Measurements from ENCODE around the gene NCOR1.
A peak's percentile ranks its signal among the peaks of the same experiment; 100 is the strongest.
"Not testable (repeated sequence)": the region's sequence is repeated elsewhere in the genome, so short reads cannot be mapped to it uniquely, and the experiment has no call there.

NCOR1 gene

DNA sequence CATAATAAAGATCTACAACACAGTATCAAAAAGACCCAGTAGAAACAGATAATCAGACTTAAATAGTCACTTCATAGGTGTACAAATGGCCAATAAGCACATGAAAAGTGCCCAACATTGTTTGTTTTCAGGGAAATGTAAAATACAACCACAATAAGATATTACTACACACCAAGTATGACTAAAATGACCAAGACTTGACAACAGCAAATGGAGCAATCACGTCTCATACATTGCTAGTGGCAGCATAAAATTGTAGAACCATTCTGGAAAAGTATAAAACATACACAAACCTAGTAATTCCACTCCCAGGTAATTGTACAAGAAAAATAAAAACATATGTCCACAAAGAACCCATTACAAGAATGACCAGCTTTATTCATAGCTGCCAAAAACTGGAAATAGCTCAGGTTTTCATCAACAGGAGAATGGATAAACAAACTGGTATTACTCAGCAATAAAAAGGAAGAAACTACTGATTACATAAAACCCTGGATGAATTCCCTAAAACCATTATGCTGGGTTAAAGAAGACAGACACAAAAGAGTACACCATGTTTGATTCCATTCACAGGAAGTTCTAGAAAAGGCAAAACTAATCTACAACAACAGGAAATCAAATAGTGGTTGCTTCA, 130.2 kb downstream of the NCOR1 start:
- DNase-seq: peak in 2 of 3 donors; percentile 1 to 14

DNA sequence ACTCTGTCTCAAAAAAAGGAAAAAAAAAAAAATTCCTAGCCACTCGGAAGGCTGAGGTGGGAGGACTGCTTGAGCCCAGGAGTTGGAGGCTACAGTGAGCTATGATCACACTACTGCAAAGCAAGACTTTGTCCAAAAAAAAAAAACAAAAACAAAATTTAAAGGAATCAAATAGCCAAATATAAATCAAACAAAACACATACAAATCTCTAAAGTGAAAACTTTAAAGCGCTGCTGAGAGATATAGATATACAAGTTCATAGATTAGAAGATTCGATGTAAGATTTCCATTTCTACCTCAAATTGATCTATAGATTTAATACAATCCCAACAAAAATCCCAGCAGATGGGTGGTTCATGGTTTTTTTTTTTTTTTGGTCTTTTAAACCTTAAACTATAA, 132.1 kb downstream of the NCOR1 start:
- DNase-seq: no peak

DNA sequence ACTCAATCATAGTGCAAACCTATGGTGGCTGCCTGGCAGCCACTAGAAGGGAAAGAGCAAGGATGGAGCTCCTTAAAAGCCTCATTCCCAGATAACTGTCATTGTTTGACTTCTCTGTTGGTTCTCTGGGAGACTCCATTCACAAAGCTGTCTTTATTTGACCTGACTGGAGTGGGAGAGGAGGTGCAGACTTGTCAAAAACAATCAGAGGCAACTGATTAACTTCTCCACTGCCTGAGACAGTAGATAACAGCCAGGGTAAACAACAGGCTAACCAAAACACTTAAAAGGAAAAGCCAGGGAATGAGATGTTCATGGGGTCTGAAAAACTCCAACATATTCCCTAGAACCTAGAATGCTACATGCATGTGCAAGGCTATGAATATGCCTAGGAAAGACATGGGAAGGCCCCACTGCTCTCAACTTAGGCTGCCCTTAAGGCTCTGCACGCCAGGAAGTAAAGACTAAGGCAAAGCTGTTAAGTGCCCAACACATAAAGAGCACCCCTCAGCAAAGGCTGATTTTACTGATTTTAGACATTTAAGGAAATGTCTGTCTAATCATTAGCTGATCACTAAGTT, 133.7 kb downstream of the NCOR1 start:
- DNase-seq: no peak

DNA sequence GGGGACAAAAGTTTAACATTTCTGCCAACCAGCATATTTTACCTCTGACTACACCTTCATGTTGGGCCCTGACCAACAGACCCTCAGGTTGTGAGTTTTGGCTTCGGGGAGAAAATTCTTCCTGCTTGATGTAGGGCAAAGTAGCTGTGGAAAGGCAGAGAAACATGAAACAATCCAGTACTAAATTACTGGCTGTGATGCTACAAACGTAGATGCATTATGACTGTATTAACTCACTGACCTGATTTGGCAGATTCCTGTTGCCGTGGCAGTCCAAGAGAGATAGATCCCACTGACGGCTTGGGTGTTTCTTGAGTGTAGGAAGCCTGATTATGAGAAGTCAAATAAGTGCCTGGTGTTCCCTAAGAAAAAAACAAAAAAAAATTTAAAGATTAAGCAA, 135.0 kb downstream of the NCOR1 start:
- DNase-seq: no peak

DNA sequence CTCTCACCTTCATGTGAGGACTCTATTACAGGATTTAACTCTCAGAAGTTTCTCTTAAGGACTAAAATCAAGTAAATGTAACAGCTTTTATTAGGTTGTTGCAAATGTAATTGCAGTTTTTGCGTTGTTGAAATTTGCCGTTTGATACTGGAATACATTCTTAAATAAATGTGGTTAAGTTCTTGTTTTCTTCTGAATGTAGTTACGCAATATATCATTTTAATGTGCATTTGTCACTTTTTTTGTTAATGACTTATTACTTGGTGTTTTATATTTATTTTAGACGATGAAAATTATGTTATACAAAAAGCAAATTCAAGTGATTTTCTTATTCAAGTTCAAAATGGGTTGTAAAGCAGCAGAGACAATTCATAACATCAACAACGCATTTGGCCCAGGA, 139.4 kb downstream of the NCOR1 start:
- no peak for DNase-seq

DNA sequence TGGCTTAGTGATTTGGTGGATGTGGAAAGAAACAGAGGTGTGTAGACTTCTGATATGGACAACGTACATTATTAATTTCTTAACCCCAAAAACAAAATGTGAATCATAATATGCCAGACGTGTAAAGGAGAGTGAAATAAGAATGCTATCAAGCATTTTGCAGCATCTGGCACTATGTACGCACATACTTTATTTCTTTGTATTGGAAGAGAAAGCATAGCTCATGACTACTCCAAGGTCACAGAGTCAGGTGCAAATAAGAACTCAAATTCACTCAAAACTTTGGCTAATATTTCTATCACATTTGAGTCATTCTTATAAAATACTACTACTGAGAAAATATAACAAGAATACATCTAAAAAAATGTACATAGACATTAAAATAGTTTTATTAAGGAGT, 140.9 kb downstream of the NCOR1 start:
- DNase-seq: no peak

DNA sequence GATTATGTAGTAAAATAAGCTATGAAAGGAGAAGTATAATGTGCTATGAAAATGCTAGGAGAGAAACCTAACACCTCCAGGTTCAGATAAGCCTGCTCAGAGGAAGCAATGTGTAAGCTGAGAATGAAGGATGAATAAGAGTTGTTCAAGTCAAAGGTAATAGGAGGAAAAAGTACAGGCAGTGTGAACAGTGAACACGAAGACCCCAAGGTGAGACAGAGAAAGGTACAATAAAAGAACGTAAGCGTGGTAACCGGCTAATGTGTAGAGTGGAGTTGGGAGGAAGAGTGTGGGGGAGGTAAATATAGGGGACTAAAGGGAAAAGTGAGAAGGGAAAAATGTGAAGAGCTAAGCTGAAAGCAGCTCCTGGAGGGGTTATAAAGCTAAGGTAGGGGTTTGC, 141.5 kb downstream of the NCOR1 start:
- no peak for DNase-seq

DNA sequence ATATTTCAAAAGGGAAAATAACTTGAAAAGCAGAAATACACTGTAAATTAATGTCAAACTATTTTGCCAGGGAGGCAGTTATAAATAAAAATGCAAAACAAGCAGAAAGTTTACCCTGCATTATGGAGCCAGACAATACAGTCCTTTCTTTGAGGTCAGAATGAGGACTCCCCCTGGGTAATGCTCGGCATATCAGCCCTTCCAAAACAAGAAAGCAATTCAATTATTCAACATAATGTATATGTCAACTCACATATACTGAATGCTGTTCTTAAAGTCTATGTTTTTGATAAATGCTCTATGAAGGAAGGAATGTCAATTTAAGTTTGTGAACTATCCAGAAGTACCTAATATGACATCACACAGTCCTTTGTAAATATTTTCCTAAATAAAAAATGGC, 143.3 kb downstream of the NCOR1 start:
- DNase-seq: no peak

DNA sequence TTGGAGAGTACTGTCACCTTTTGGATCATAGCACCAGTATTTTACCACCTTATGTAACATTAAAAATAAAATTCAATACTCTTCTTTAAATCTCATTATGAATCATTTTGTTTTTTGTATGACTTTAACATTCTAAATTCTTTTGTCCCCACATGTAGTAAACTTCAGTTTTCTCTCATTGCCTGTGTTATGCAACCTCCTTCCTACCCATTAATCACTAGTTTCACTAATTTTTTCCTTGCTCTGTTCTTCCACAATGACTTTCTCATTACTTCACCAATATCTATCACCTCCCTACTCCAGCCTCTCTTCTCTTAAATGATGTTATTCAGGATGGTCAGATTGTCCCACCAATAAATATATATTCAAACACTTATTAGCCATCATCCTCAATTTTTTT, 147.0 kb downstream of the NCOR1 start:
- DNase-seq: no peak

DNA sequence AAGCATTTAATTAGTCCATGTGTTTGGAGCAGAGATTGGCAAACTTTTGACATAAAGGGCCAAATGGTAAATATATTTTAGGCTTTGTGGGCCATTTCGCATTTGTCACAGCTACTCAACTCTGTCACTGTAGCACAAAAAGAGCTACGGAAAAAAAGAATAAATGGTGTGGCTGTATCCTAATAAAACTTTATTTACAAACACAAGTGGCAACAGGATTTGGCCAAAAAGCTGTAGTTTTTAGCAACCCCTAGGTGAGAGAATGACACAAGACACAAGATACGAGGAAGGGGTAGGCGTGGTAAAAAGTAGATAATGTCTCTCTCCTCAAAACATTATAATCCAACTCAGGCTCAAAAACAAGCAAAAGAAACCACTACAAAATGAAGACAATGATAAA, 149.2 kb downstream of the NCOR1 start:
- DNase-seq: no peak

DNA sequence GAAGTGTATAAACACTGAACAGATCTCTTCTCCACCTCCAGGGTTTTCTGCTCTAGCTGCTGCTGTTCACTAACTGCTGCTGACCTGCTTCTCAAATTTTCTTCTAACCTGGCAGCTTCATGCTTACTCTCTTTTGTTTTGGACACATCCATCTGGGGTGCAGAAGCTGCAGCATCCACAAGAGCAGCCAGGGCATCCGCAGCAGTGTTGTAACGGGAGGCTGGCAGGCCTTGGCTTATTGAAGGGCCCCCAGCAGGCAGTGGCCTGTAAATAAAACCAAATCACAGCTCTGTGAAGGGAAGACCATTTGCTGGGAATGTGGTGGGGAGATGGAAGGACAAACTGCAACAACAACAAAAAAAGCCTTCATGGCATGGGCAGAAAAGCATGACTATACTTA, 153.7 kb downstream of the NCOR1 start:
- no peak for DNase-seq

DNA sequence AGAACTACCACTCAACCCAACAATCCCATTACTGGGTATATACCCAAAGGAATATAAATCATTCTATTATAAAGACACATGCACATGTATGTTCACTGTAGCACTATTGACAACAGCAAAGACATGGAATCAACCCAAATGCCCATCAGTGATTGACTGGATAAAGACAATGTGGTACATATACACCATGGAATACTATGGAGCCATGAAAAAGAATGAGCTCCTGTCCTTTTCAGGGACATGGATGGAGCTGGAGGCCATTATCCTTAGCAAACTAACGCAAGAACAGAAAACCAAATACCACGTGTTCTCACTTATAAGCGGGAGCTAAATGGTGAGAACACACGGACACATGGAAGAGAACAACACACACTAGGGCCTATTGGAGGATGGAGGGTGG, 160.2 kb downstream of the NCOR1 start:
- DNase-seq: not testable (repeated sequence)

DNA sequence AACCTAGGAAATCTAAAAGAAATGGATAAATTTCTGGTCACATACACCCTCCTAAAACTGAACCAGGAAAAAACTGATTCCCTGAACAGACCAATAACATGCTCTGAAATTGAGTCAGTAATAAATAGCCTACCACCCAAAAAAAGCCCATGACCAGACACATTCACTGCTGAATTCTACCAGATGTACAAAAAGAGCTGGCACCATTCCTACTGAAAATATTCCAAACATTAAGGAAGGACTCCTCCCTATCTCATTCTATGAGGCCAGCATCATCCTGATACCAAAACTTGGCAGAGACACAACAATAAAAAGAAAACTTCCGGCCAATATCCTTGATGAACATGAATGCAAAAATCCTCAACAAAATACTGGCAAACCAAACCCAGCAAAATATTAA, 162.8 kb downstream of the NCOR1 start:
- DNase-seq: no peak

DNA sequence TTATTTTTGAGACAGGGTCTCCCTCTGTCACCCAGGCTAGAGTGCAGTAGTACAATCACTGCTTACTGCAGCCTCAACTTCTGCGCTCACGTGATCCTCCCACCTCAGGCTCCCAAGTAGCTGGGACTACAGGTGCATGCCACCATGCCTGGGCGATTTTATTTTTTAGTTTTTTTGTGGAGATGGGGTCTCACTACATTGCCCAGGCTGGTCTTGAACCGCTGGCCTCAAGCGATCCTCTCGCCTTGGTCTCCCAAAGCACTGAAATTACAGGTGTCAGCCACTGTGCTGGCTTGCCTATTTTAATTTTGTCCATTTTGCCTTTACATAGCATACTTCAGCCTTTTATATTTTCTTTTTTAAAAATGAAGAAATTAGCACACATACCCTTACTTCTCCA, 164.5 kb downstream of the NCOR1 start:
- DNase-seq: no peak

DNA sequence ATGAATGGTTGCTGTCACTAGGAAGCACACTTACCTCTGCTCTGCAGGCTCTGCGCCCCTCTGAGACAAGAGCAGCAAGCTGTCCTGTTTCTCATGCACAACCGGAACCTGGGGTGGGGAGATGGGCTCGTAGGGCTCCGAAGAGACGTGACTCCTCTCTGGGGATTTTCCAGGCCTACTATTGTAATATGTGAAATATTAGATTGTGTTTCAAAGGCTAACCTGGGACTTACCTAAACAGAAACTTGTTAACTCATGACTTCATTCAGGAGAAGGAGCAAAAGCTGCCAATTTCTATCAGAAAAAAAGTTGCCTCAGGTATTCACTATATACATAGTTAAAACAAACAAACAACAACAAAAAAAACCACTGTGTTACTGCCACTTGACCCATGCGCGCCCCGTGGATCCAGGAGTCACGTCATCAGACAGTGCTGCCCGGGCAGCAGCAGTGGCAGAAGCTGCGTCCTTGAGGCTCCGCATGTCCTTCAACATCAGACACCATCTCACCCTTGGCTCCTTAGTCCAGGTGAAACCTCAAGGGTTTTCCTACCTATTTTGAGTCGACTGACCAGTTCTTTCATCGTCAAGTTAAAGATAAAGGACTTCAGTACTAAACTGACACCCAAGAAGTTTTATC, 166.4 kb downstream of the NCOR1 start:
- no peak for DNase-seq

DNA sequence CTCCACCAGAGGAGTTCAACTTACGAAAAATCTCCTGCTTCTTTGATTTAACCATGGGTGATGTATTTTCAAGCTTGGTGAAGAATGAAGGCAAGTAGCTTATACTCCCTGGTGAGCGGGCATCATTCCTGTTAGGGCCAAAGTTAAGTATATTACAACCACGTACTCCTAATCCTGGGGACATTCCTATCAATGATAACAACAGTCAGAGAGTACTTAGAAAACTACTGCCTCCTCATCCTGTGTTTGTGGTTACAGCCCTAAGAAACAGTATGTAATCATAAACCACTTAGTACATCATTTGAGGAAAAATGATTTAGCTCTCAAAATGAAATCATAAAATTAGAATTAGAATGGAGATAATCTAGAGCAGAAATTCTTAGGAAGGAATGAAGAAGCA, 168.4 kb downstream of the NCOR1 start:
- DNase-seq: no peak

DNA sequence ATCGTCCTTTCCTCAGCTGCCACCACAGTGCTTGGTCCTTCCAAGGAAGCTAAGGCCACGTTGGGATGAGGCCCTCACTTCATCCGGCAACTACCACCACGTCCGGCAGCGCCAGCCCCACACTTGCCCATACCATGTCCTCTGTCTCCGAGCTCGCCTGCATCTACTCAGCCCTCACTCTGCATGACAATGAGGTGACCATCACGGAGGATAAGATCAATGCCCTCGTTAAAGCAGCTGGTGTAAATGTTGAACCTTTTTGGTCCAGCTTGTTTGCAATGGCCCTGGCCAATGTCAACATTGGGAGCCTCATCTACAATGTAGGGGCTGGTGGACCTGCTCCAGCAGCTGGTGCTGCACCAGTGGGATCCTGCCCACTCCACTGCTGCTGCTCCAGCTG, 170.8 kb downstream of the NCOR1 start:
- no peak for DNase-seq

DNA sequence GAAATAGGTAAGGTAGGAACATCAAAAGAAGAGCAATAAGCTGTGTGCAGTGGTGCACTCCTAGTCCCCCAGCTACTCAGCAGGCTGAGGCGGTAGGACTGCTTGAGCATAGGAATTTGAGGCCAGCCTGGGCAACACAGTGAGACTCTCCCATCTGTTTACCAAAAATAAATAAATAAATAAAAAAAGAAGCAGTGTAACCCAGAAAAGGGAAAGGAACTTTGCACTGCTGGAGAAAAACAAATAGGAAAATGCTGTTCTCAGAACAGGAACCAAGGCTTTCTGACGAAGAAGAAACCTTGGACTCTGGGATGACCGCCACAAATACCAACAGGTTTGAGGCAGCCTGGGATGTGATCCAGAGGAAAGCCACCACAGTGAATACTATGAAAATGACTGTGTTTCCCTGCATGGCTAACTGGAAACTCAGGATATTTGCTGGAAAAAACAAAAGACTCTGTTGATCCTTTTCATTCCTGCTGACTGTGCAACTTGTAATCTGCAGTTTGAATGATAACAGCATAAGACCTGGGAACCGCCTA, 174.6 kb downstream of the NCOR1 start:
- DNase-seq: no peak

DNA sequence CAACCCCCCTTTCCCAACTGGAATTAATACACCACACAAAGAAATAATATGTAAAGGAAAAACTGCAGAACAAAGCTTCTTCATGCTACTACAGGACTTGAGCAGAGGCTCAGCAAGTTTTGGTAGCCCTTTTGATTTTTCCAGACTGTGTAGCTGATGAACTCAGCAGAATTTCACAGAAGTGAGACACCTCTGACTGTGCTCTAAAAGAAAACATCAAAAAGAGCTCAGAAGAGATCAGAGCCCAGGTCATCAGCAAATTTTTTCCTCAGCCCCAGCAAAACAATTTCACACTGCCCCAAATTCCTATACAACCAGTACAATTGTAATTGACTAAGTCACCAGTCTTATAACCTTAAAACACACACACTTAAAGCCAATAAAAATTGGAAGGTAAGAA, 177.7 kb downstream of the NCOR1 start:
- DNase-seq: no peak

DNA sequence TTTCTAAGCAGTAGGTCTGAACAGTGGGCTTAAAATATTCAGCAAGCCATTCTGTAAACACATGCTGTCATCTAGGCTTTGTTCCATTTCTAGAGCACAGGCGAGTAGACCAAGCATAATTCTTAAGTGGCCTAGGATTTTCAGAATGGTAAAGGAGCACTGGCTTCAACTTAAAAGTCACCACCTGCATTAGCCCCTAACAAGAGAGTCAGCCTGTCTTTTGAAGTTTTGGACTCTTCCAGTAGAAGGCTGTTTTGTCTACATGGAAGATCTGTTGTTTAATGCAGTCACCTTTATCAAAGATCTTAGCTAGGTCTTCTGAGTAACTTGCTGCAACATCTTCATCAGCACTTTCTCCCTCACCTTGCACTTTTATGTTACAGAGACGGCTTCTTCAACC, 179.1 kb downstream of the NCOR1 start:
- no peak for DNase-seq

DNA sequence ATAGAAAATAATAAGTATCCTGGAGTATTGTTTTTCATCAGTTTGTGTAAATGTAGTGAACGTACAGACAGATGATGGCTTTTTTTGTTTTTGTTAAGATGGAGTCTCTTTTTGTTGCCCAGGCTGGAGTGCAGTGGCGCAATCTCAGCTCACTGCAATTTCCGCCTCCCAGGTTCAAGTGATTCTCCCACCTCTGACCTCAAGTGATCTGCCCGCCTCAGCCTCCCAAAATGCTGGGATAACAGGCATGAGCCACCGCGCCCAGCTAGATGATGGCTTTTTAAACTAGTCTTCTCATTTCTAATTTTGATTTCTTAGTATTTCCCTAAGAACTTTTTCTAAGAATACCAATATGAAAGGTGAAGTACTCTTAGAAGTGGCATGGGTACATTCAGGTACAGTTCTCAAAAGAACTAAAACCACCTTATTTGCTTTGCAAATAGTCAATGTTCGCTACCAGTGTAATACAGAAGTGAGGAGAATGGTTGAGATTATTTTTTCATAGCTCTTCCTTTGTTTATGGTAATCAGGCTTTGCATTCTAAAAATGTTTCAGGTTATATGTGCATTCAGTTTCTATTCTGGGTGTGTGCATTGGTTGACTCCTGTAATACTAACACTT, 181.5 kb downstream of the NCOR1 start:
- DNase-seq: no peak

DNA sequence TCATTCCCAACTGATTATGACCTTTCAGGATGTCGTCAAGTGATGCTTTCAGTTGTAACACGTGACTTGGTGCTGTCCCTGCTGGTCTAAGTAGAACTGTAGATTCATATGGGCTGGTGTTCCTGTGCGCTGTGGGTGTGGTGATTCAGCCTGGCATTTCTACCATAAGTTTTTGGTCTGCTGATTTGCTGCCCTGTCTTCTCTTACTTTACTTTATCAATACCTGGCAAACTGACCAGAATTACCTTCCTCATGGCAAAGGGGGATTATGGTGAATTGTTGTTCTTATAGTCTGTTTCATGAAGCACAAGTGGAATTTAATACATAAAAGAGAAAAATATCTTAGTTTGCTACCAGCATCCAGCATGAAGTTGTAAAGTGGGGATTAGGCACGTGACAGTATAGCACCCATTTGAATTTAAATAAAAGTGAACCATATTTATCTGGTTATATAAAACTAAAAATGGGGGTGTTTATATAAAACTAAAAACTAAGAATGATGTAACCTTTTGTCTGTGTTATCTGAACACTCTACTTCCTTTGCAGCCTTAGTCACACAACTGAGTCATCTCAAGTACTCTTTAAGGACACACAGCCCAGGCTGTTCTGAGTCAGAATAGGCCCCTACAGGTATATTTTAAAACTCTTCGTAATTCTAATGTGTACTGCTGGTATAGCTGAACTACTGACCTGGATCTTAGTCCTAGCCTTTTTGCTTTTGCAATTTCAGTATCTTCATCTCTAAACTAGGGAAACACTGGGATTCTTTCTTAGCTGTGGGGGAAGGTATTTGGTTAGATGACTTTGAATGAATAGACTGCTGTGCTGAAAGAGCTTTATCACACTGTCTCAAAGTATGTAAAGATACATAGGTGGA, 187.4 kb downstream of the NCOR1 start:
- DNase-seq: peak; percentile 58 to 81 (median 77)

DNA sequence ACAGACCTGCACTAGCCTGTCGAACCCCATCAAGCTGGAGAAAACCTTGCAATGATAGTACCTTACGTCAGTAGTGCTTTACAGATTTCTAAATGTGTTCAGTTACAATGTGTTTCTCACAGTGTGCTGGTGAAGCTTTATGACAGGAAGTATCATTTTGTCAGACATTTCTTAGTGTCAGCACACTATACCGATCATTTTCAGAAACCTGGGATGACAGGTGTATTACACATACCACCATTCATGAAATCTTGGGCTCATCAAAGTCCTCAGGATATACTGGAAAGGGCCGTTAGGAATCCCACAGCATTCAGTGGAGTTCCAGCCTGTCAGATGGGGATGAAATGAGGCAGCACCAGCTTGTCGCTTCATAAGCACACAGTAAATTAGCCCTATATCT, 188.4 kb downstream of the NCOR1 start:
- no peak for DNase-seq

Data from suppressor macrophage treated with lipopolysaccharide for 1 hour (primary cell).